ENCODE results near the gene EIF4EBP3.
"Not testable (repeated sequence)": the region's sequence is repeated elsewhere in the genome, so short reads cannot be mapped to it uniquely, and the experiment has no call there.

The EIF4EBP3 gene

DNA sequence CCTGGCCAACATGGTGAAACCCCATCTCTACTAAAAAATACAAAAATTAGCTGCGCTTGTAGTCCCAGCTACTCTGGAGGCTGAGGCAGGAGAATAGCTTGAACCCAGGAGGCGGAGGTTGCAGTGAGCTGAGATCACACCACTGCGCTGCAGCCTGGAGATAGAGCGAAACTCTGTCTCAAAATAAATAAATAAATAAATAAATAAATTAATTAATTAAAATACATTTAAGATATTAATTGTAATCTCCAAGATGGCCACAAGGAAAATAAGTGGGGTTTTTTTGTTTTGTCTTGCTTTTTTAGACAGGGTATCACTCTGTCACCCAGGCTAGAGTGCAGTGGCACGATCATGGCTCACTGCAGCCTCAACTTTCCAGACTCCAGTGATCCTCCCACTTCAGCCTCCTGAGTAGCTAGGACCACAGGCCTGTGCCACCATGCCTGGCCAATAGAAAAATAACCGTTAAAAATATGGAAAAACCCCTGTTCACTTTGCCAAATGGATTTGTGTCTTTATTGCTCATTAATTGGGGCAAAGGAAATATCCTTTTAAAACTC lies 31.8 kb downstream of the EIF4EBP3 start:
- not testable (repeated sequence) for DNase-seq

DNA sequence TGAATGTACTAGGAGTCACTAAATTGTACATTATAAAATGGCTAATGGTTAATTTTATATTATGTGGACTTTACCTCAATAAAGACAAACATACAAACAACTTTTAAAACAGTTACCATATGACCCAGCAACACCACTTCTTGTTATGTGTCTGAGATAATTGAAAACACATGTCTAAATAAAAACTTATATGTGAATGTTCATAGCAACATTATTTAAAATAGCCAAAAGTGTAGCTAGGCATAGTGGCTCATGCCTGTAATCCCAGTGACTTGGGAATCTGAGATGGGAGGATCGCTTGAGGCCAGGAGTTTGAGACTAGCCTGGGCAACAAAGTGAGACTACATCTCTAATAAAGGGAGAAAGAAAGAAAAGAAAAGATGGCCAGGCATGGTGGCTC lies 40.0 kb downstream of the EIF4EBP3 start:
- no peak for DNase-seq

DNA sequence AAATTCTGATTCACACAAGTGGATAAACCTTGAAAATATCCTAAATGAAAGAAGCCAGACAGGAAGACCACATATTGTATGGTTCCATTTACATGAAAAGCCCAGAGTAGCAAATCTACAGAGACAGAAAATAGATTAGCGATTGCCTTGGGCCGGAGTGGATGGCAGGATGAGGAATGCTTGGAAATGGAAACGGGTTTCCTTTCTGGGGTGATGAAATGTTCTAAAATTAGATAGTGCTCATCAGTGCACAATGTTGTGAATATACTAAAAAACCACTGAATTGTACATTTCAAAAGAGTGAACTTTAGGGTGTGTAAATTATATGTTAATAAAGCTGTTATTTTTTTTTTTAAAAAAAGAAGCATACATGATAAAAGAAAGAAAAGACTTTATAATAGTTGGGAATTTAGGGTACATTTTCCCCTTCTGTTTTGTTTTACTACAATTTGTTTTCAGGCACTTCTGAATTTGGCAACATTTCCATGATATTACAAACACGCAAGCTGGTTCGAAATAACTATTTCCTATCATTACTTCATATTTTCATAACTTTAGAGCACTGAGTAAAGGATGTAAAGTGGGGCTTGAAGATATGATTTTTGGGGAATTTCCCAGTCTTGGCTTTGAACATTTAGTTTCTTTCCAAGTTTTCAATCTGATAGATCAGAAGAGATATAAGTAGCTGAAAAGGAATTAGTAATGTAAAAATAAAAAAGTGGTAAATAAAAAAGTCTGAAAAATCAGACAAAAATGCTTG lies 41.0 kb downstream of the EIF4EBP3 start:
- no peak for DNase-seq

DNA sequence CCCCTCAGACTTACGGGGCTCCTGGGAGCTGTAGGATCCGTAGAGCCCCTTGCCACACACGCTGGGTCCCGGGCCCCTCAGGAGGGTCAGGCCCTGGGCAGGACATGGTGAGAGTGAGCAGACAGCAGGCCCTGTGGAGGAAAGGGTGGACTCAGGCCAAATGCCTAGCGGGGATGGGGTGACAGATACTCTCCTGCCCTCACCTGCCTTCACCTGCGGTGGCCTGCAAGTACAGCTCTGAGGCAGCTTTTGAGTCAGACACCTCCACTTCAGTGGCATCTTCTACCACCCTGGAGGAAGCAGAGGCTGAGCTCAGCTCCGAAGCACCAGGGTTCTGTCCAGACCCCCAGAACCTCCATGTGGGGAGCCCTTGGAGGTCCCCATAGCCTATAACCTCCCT lies 43.4 kb downstream of the EIF4EBP3 start:
- DNase-seq, result no peak

DNA sequence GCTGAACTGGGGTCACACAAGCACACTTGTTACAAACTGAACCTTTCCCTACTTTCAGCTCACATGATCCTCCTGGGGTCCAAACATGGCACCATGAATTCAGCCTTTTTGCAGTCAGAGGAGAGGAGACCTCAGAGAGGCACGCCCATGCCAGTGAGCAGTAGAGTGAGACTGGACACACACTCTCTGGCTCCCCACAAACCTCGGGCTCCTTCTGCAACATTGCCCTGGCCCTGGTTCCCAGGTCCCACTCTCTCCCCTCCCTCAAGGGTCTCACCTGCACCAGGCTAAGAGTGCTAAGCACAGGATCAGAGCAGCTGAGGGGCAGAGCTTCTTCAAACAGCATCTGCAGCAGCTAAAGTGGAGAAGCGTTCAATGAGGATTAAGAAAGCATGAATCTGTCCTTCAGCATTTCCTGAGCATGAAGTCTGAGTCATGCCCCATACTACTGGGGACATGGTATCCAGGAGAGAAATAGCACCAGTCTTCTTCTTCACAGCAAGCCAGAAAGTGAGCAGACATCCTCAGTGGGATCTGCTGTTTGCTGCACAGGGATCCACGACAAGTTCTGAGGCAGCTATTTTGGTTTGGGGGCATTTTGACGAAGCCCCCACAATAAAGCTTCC lies 44.4 kb downstream of the EIF4EBP3 start:
- DNase-seq, result no peak

DNA sequence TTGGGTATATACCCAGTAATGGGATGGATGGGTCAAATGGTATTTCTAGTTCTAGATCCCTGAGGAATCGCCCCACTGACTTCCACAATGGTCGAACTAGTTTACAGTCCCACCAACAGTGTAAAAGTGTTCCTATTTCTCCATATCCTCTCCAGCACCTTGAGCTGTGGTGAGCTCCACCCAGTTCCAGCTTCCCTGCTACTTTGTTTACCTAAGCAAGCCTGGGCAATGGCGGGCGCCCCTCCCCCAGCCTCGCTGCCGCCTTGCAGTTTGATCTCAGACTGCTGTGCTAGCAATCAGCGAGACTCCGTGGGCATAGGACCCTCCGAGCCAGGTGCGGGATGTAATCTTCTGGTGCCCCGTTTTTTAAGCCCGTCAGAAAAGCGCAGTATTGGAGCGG lies 45.6 kb downstream of the EIF4EBP3 start:
- not testable (repeated sequence) for DNase-seq

DNA sequence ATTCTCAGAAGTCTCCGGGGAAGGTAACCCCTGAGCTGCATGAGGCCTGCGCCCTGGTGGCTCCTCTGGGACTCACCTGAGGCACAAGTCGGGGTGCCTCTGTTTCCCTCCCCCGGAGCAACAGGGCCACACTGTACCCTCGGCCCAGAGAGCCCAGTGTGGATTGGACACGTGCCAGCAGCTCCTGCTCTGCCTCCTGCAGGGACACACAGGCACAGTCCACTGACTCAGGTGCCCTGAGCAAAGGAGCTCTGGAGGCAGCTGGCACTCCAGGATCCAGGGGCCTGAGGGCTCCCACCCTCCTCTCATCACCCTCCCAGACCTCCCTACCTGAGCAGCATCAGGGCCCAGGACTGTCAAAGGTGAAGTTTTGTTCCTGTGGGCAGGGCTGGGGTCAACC lies 46.7 kb downstream of the EIF4EBP3 start:
- no peak for DNase-seq

DNA sequence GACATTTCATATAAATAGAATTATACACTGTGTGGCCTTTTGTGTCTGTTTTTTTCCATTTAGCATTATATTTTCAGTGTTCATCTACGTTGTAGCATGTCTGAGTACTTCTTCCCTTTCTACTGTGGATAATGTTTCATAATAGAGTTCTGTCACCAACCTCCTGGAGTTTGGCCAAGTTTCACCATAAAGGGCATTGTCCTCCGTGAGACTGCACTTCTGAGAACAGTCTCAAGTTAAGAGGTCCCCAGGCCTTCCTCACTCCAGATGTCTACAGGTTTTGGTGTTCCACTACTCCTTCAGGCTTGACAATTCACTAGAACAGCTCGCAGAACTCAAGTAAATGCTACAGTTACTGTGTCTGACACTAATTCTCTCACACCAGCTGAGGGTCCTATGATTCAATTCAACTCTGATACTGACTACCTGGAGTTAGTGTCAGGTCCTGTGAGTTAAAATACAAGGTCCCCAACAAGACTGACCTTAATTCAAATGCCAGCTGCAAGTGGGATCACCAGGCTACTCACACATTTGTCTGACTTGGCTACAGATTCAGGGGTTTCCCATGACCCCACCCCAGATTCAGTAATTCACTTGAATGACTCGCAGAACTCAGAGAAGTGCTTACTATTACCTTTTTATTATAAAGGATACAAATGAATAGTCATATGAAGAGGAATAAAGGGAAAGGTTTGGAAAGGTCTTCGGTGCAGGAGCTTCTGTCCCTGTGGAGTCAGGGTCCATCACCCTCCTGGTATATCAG lies 48.3 kb downstream of the EIF4EBP3 start:
- DNase-seq, result no peak

DNA sequence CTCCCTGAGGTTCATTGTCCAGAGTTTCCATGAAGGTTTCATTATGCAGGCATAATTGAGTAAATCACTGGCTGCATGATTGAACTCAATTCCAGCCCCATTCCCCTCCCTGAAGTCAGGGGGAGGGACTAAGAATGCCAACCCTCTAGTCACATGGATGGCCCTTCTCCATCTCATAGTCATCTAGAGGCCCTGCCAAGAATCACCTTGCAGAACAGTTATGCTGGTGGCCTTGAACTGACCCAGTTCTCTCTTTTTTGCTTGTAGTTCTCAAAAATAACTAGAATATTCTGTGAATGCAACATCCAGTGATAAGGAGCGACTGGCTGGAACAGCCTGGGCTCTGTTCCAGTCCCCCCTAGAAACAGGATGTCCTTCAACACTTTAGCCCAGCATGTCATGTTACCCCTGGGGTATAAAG lies 48.9 kb downstream of the EIF4EBP3 start:
- no peak for DNase-seq

DNA sequence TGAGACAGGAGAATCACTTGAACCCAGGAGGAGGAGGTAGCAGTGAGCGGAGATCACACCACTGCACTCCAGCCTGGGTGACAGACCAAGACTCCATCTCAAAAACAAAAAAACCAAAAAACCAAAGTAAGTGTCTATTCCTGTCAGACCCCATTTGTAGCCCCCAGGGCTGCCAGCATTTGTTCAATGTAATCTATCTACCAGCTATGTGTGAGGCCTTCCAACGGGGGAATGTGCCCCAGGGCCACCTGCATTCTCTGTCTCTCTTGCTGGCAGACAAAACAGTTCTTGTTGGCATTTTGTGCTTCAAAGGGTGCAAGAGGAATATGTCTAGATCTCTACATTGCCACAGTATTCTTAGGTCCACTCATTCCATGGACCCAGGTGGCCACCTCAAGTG lies 51.4 kb downstream of the EIF4EBP3 start:
- no peak for DNase-seq

Data from activated CD8-positive, alpha-beta memory T cell treated with anti-CD3 and anti-CD28 coated beads, Interleukin-2, amount 50 U/mL, for 4 hours (primary cell).